ENCODE measurements around the gene C1R.
"Not testable (repeated sequence)": the region's sequence is repeated elsewhere in the genome, so short reads cannot be mapped to it uniquely, and the experiment has no call there.

Gene C1R

GRCh38 chr12:7107636-7108002, 15.4 kb upstream of the C1R start:
- Histone ChIP-seq H3K27me3 (no peaks in the 10 kb centered on the region), H3K27ac (peak overlapping the region; percentile 92), H3K9me3 (peaks cover 0 to 4% (median 0%) of the 10 kb centered on the region in 3 donors), H3K36me3 (peaks cover 0 to 19% (median 10%) of the 10 kb centered on the region in 3 donors), H3K4me1 (peaks cover 0 to 24% (median 14%) of the 10 kb centered on the region in 4 donors), H3K4me3 (peak overlapping the region; percentile 62 to 69)
- TF ChIP-seq CTCF (IDR thresholded peaks at IDR 0.05): no peak
- intact Hi-C loops (cut with DNase I; ENCODE audit: low total_unique reads): loop anchor here (5.0 kb wide), 1 partner anchor 90 kb away; the partner anchor contains the start of gene LPCAT3
- DNase-seq: peak in 1 of 2 donors; percentile 61

GRCh38 chr12:7107181-7107580, 14.9 kb upstream of the C1R start:
- not testable (repeated sequence) for H3K27me3 ChIP-seq, H3K9me3 ChIP-seq
- DNase-seq: peak in 1 of 2 donors; percentile 35
- H3K36me3 ChIP-seq: peaks cover 0 to 19% (median 10%) of the 10 kb centered on the region in 3 donors
- H3K4me1 ChIP-seq: peaks cover 0 to 24% (median 14%) of the 10 kb centered on the region in 4 donors
- peak overlapping the region; percentile 62 to 69 for H3K4me3 ChIP-seq
- intact Hi-C loops (cut with DNase I; ENCODE audit: low total_unique reads): loop anchor here (5.0 kb wide), 1 partner anchor 90 kb away; the partner anchor contains the start of gene LPCAT3
- peak overlapping the region; percentile 18 to 92 for H3K27ac ChIP-seq

GRCh38 chr12:7106082-7106481, 13.8 kb upstream of the C1R start:
- TF ChIP-seq CTCF (IDR thresholded peaks at IDR 0.05): no peak
- Histone ChIP-seq H3K9me3 (peaks cover 0 to 4% (median 0%) of the 10 kb centered on the region in 3 donors), H3K27ac (no peak overlapping the region), H3K27me3 (no peaks in the 10 kb centered on the region), H3K36me3 (peaks cover 0 to 26% (median 10%) of the 10 kb centered on the region in 3 donors), H3K4me3 (no peak overlapping the region), H3K4me1 (peaks cover 0 to 27% (median 14%) of the 10 kb centered on the region in 4 donors)
- no peak for DNase-seq
- intact Hi-C loops (cut with DNase I; ENCODE audit: low total_unique reads): loop anchor here (5.0 kb wide), 1 partner anchor 89 kb away; the partner anchor contains the start of gene LPCAT3

GRCh38 chr12:7103837-7104584, 11.8 kb upstream of the C1R start:
- TF ChIP-seq CTCF (IDR thresholded peaks at IDR 0.05): no peak
- intact Hi-C loops (cut with DNase I; ENCODE audit: low total_unique reads): no loop called here
- DNase-seq: peak in 1 of 2 donors; percentile 44
- Histone ChIP-seq H3K27ac (no peak overlapping the region), H3K9me3 (peaks cover 0 to 4% (median 0%) of the 10 kb centered on the region in 3 donors), H3K36me3 (peaks cover 8 to 40% (median 10%) of the 10 kb centered on the region in 3 donors), H3K27me3 (no peaks in the 10 kb centered on the region), H3K4me1 (peaks cover 0 to 19% (median 6%) of the 10 kb centered on the region in 4 donors), H3K4me3 (no peak overlapping the region)

GRCh38 chr12:7102582-7102981, 10.3 kb upstream of the C1R start:
- Histone ChIP-seq H3K27me3 (no peaks in the 10 kb centered on the region), H3K4me3 (no peak overlapping the region), H3K27ac (no peak overlapping the region), H3K9me3 (peaks cover 0 to 4% (median 0%) of the 10 kb centered on the region in 3 donors), H3K36me3 (peaks cover 10 to 53% (median 12%) of the 10 kb centered on the region in 3 donors), H3K4me1 (peaks cover 0 to 12% (median 1%) of the 10 kb centered on the region in 4 donors)
- peak in 1 of 2 donors; percentile 15 for DNase-seq
- intact Hi-C loops (cut with DNase I; ENCODE audit: low total_unique reads): no loop called here
- TF ChIP-seq CTCF (IDR thresholded peaks at IDR 0.05): no peak

- peak in 1 of 2 donors; percentile 68 for DNase-seq
- peaks cover 10 to 57% (median 12%) of the 10 kb centered on the region in 3 donors for H3K36me3 ChIP-seq
- no peak overlapping the region for H3K4me3 ChIP-seq
- H3K9me3 ChIP-seq: peaks cover 0 to 4% (median 0%) of the 10 kb centered on the region in 3 donors
- intact Hi-C loops (cut with DNase I; ENCODE audit: low total_unique reads): no loop called here
- no peak for TF ChIP-seq CTCF (IDR thresholded peaks at IDR 0.05)
- peaks cover 0 to 6% (median 0%) of the 10 kb centered on the region in 4 donors for H3K4me1 ChIP-seq
- H3K27me3 ChIP-seq: no peaks in the 10 kb centered on the region
- peak overlapping the region in 1 of 2 donors; percentile 24 for H3K27ac ChIP-seq
These were observed 9.5 kb upstream of the C1R start for GRCh38 chr12:7101694-7102131.

Measured in tibial artery (tissue), 4 donors.